Jurkat, Clone E6-1 (cell line): ENCODE measurements around the gene HAT1.
A peak's percentile ranks its signal among the peaks of the same experiment; 100 is the strongest.

ENCODE experiments used
- DNase-seq: peaks from one replicate; pipeline ENCODE4 v3.0.0-alpha.2; 2011; ENCODE audit warnings: low read depth, low spot score
- H3K4me3 ChIP-seq: 2 replicates; pipeline ENCODE4 v1.5.1; 2011; ENCODE audit warnings: mild to moderate bottlenecking, low read length, control low read depth, moderate library complexity

HAT1 gene

DNA sequence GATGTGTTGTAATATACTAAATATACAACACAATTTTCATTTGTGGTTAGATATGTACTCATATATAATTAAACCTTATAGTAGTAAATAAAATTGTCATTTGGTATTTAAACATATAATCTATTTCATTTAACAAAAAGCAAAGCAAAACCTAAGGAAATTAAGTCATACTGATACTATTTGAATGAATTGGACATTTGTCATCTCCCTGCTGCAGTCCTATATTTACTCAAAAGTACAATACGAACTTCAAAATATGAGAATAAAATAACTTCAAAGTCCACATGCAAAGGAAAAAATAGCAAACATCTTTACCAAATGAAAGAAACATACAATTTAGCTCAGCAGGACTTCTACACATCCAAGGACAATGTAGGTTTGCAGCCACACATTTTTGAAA is 11.8 kb upstream of the HAT1 start:
- DNase-seq = no peak
- no peak overlapping the region for H3K4me3 ChIP-seq

- DNase-seq = no peak
- H3K4me3 ChIP-seq = no peak overlapping the region
Measured at GRCh38 chr2:171913517-171913916, 8.7 kb upstream of the HAT1 start.

DNA sequence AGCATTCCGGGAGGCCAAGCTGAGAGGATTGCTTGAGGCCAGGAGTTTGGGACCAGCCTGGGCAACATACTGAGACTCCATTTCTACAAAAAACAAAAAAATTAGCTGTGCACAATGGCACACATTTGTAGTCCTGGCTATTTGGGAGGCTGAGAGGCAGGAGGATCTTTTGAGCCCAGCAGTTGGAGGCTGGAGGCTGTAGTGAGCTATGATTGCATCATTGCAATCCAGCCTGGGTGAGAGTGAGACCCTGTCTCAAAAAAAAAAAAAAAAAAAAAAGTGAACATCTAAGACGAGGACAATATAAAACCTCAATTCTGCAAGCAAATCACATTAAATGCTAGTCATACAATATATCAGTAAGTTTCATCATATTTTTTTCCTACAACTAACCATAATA is 2.8 kb upstream of the HAT1 start:
- no peak for DNase-seq
- H3K4me3 ChIP-seq = no peak overlapping the region

DNA sequence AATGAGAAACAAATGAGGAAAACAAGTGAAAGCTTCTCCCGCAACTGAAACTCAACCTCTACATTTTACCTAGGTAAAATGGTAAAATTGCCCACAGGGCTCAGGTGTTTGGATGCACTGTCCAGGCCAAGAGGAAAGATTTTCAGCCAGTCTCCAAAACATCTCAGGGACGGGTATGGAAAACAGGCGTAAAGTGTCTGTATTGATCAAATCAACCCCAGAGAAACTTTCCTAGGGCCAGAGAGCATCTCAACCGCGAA is 361 bp upstream of the HAT1 start:
- no peak for DNase-seq
- H3K4me3 ChIP-seq = peak overlapping the region; percentile 91

- peak overlapping the region; percentile 91 for H3K4me3 ChIP-seq
- DNase-seq = no peak
Measured at GRCh38 chr2:171923206-171923605, 945 bp downstream of the HAT1 start.

GRCh38 chr2:171924170-171924942 is 2.1 kb downstream of the HAT1 start:
- no peak for DNase-seq
- H3K4me3 ChIP-seq = no peak overlapping the region

GRCh38 chr2:171930385-171930784 is 8.1 kb downstream of the HAT1 start:
- H3K4me3 ChIP-seq = no peak overlapping the region
- no peak for DNase-seq

DNA sequence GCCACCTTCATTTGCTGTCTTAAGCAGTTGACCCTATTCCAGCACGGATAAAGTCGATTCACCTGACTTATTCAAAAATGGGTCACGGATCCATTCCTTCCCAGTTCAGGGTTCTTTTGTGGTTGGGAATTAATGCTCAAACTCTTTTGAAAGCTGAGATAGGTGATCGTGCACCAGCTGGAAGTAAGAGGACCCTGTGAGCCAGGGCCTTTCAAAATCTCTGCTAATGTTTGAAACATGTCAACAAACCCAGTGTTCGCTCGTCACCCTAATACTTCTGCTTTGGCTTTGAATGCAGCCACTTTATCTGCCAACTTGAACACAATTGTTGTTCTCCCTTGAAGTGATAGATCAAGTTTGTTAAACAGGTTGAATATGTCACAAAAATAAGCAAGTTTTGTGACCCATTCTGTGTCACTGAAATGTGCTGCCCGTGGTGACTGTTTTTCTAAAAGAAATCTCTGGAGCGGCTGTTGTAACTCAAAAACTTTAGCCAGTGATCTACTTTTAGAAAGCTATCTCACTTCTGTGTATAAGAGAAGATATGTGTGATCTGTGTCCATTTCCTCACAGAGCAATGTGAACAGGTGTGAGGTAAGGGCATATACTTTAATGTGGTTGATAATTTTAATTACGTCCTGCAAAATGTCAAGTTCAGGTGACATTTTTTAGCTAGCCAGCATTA is 16.9 kb downstream of the HAT1 start:
- DNase-seq = no peak

DNA sequence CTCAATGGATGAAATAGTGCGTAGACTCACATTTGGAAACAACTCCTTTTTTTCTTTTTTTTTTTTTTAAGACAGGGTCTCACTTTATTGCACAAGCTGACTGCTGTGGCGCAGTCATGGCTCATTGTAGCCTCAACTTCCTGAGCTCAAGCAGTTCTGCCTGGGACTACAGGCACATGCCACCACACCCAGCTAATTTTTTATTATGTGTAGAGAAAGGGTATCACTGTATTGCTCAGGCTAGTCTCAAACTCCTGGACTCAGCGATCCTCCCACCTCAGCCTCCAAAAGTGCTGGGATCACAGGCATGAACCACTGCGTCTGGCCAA is 17.4 kb downstream of the HAT1 start:
- no peak for DNase-seq

More for the DNA sequence above, 16.9 kb downstream of the HAT1 start:
- no peak overlapping the region for H3K4me3 ChIP-seq

DNA sequence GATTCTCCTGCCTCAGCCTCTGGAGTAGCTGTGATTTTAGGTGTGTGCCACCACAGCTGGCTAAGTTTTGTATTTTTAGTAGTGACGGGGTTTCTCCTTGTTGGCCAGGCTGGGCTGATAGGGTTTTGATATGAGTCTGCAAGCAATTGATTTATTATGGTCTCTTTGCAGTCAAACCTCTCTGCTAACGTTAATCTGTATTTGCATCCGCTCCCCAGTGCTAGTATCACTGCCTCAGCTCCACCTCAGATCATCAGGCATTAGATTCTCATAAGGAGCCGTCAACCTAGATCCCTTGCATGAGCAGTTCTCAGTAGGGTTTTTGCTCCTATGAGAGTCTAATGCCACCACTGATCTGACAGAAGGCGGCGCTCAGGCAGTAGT is 19.0 kb downstream of the HAT1 start:
- DNase-seq = no peak
- H3K4me3 ChIP-seq = no peak overlapping the region

More for the DNA sequence above, 17.4 kb downstream of the HAT1 start:
- no peak overlapping the region for H3K4me3 ChIP-seq

GRCh38 chr2:171943869-171944268 is 21.6 kb downstream of the HAT1 start:
- H3K4me3 ChIP-seq = no peak overlapping the region
- DNase-seq = no peak

DNA sequence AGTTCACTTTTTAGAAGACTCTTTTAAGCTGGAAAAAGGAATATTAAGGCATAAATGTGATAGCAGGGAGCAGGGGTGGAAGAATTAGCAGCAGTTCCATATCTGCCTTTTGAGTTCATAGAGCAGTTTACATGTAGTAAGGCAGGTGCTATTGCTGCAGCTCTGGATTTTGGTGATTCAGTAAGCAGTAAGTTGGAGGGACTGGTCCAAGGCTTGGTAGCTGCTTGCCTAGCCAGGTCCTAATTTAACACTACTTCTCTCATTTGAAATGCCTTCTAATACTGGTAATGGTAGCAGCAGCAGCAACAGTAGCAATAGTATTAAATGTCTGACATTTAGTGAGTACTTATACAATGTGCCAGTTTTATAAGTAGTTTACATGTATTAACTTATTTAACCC is 30.0 kb downstream of the HAT1 start:
- no peak for DNase-seq

GRCh38 chr2:171952748-171953147 is 30.5 kb downstream of the HAT1 start:
- H3K4me3 ChIP-seq = no peak overlapping the region
- DNase-seq = no peak

More for the DNA sequence above, 30.0 kb downstream of the HAT1 start:
- H3K4me3 ChIP-seq = no peak overlapping the region

DNA sequence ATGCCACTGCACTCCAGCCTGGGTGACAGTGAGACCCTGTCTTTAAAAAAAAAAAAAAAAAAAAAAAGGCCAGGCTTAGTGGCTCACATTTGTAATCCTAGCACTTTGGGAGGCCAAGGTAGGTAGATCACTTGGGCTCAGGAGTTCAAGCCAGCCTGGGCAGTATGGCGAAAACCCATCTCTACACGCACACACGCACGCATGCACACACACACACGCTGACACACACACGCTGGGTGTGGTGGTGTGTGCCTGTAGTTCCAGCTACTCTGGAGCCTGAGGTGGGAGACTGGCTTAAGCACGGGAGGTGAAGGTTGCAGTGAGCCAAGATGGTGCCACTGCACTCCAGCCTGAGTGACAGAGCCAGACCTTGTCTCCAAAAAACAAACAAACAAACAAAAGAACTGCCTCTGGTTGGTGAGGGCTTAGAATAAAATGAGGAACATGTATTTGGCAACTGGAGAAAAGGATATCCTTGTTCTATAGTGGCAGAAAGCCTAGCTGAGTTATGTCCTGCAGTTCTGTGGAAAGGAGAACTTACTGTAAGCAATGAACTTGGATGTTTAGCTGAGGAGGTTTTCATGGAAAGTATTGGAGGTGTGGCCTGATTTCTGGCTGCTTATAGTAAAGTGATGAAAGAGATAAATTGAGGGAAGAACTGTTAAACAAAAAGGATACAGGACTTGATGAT is 34.0 kb downstream of the HAT1 start:
- no peak for DNase-seq
- no peak overlapping the region for H3K4me3 ChIP-seq

GRCh38 chr2:171957061-171957460 is 34.8 kb downstream of the HAT1 start:
- DNase-seq = no peak

GRCh38 chr2:171958475-171958874 is 36.2 kb downstream of the HAT1 start:
- no peak for DNase-seq
- H3K4me3 ChIP-seq = no peak overlapping the region

More at GRCh38 chr2:171957061-171957460, 34.8 kb downstream of the HAT1 start:
- no peak overlapping the region for H3K4me3 ChIP-seq

DNA sequence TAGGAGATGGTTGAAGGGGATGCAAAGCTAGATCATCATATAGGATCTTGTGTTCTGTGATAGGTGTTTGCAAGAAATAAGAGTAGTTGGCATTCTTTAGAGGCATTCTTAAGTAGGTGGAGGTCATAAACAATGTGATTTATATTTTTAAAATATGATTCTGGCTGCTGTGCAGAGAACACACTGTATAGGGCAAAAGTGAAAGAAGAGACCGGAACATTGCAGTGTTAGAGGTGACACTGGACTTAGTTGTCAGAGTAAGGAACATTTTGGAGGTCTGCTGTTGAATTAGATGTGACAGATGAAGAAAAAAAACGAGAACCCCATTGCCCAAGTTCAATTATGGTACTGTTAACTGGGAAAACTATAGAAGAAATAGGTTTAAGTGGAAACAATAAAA is 37.7 kb downstream of the HAT1 start:
- DNase-seq = no peak
- no peak overlapping the region for H3K4me3 ChIP-seq

- H3K4me3 ChIP-seq = no peak overlapping the region
- DNase-seq = no peak
Measured at GRCh38 chr2:171960570-171960969, 38.3 kb downstream of the HAT1 start.

DNA sequence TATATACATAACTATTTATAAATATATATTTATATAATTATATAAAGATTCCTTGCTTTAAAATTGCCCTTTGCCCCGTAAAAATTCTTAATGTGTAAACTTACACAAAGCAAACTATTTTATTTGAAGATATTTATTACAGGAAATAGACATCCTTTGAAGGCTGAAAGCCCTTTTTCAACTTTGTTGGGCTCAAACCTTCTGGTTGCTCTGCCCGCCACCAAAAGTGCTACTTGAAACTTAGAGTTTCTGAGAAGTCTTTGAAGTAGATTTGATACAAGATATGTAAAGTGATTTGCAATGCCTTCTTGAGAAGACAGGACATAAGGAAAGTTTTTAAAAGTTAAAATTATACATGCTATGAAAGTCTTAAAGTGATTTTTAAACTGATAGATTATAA is 40.9 kb downstream of the HAT1 start:
- H3K4me3 ChIP-seq = no peak overlapping the region
- peak; percentile 22 for DNase-seq

DNA sequence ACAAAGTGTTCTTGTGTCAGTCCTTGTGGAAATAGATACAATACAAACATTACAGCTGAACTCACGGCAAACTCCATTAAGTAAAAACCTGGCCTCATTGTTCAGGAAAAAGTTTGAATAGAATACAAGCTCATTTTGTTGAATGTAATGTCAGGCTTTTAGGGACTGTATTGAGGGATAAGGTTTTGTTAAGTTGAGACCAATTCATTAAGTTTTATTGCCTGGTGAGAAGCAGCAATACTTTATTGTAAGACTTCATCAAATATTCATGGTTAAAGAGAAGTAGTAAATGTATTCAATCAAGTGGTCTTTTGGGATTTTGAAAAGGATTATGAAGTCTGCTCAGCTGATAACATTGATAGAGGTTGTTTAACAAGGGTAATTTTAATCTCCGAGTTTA is 42.0 kb downstream of the HAT1 start:
- DNase-seq = no peak
- no peak overlapping the region for H3K4me3 ChIP-seq

DNA sequence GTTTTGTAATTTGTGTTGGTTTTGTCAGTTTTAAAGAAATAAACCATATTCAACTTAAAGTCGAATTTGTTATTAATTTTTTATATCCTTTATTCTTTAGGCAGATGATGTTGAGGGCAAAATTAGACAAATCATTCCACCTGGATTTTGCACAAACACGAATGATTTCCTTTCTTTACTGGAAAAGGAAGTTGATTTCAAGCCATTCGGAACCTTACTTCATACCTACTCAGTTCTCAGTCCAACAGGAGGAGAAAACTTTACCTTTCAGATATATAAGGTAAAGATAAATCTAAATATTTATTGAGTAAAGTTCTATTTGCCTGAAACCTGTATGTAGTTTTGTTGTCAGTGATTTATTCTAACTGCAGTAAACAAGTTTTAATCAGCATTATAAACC is 43.0 kb downstream of the HAT1 start:
- no peak for DNase-seq
- no peak overlapping the region for H3K4me3 ChIP-seq
